ENCODE results near the gene MBD5. TPM values are rescaled to one million over a fixed set of nuclear protein-coding genes. Genes with fewer than 3 reads are reported as not detected.

Gene MBD5
- total and polyA plus RNA-seq, 4 donors = 2.0 to 15.9 (median 9.5) TPM

DNA sequence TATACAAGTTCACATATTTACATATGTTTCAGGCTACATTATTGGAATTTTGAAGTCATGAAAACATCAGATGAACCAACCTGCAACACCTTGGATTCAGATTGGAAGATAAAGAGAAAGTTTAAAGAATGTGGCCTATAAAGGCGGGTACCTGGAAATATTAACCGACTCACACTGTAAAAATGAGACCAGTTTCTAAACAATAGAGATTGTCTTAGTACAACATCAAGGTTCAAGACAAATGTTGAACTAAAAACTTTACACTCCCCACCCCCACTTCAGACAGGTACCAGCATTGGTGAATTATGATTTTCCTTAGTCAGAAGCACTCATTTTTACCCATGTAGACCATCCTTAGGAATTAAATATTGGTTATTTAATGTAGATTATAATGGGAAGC, 437.3 kb downstream of the MBD5 start:
- whole genome bisulfite sequencing = 98% methylated on average over 2 of the region's 2 CpGs
- H3K9ac ChIP-seq (ENCODE audit: low read depth in 1 of 2, low read length in 2 of 2) = no peak overlapping the region
- TF ChIP-seq, protein P1, sequence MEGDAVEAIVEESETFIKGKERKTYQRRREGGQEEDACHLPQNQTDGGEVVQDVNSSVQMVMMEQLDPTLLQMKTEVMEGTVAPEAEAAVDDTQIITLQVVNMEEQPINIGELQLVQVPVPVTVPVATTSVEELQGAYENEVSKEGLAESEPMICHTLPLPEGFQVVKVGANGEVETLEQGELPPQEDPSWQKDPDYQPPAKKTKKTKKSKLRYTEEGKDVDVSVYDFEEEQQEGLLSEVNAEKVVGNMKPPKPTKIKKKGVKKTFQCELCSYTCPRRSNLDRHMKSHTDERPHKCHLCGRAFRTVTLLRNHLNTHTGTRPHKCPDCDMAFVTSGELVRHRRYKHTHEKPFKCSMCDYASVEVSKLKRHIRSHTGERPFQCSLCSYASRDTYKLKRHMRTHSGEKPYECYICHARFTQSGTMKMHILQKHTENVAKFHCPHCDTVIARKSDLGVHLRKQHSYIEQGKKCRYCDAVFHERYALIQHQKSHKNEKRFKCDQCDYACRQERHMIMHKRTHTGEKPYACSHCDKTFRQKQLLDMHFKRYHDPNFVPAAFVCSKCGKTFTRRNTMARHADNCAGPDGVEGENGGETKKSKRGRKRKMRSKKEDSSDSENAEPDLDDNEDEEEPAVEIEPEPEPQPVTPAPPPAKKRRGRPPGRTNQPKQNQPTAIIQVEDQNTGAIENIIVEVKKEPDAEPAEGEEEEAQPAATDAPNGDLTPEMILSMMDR (IDR thresholded peaks at IDR 0.05; ENCODE audit: low read depth, low read length, missing input control) = no peak
- TF ChIP-seq NR2F2 (IDR thresholded peaks at IDR 0.05) = no peak
- TF ChIP-seq SP1 (IDR thresholded peaks at IDR 0.05) = no peak
- TF ChIP-seq TAF1 (conservative IDR thresholded peaks at IDR 0.05) = no peak
- TF ChIP-seq RAD21 (IDR thresholded peaks at IDR 0.05) = no peak
- no peak for TF ChIP-seq RXRA (IDR thresholded peaks at IDR 0.05)
- TF ChIP-seq, protein P2, sequence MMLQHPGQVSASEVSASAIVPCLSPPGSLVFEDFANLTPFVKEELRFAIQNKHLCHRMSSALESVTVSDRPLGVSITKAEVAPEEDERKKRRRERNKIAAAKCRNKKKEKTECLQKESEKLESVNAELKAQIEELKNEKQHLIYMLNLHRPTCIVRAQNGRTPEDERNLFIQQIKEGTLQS (IDR thresholded peaks at IDR 0.05) = no peak
- no peak for TF ChIP-seq EGR1 (IDR thresholded peaks at IDR 0.05; ENCODE audit: low read depth in 2 of 2)
- TF ChIP-seq, protein P3, sequence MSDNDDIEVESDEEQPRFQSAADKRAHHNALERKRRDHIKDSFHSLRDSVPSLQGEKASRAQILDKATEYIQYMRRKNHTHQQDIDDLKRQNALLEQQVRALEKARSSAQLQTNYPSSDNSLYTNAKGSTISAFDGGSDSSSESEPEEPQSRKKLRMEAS (IDR thresholded peaks at IDR 0.05) = no peak
- TF ChIP-seq, protein P4, sequence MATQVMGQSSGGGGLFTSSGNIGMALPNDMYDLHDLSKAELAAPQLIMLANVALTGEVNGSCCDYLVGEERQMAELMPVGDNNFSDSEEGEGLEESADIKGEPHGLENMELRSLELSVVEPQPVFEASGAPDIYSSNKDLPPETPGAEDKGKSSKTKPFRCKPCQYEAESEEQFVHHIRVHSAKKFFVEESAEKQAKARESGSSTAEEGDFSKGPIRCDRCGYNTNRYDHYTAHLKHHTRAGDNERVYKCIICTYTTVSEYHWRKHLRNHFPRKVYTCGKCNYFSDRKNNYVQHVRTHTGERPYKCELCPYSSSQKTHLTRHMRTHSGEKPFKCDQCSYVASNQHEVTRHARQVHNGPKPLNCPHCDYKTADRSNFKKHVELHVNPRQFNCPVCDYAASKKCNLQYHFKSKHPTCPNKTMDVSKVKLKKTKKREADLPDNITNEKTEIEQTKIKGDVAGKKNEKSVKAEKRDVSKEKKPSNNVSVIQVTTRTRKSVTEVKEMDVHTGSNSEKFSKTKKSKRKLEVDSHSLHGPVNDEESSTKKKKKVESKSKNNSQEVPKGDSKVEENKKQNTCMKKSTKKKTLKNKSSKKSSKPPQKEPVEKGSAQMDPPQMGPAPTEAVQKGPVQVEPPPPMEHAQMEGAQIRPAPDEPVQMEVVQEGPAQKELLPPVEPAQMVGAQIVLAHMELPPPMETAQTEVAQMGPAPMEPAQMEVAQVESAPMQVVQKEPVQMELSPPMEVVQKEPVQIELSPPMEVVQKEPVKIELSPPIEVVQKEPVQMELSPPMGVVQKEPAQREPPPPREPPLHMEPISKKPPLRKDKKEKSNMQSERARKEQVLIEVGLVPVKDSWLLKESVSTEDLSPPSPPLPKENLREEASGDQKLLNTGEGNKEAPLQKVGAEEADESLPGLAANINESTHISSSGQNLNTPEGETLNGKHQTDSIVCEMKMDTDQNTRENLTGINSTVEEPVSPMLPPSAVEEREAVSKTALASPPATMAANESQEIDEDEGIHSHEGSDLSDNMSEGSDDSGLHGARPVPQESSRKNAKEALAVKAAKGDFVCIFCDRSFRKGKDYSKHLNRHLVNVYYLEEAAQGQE (IDR thresholded peaks at IDR 0.05) = no peak
- no peak for TF ChIP-seq HNF4A (conservative IDR thresholded peaks at IDR 0.05)
- no peak for TF ChIP-seq JUND (IDR thresholded peaks at IDR 0.05)
- TF ChIP-seq FOXA2 (IDR thresholded peaks at IDR 0.05) = no peak
- TF ChIP-seq FOXA1 (IDR thresholded peaks at IDR 0.05) = no peak
- TF ChIP-seq GABPA (IDR thresholded peaks at IDR 0.05 in 1 of 2, conservative IDR thresholded peaks at IDR 0.05 in 1 of 2) = no peak
- no peak for TF ChIP-seq HNF4G (IDR thresholded peaks at IDR 0.05)
- TF ChIP-seq, protein P5, sequence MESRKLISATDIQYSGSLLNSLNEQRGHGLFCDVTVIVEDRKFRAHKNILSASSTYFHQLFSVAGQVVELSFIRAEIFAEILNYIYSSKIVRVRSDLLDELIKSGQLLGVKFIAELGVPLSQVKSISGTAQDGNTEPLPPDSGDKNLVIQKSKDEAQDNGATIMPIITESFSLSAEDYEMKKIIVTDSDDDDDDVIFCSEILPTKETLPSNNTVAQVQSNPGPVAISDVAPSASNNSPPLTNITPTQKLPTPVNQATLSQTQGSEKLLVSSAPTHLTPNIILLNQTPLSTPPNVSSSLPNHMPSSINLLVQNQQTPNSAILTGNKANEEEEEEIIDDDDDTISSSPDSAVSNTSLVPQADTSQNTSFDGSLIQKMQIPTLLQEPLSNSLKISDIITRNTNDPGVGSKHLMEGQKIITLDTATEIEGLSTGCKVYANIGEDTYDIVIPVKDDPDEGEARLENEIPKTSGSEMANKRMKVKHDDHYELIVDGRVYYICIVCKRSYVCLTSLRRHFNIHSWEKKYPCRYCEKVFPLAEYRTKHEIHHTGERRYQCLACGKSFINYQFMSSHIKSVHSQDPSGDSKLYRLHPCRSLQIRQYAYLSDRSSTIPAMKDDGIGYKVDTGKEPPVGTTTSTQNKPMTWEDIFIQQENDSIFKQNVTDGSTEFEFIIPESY (IDR thresholded peaks at IDR 0.05) = no peak
- no peak for TF ChIP-seq YY1 (IDR thresholded peaks at IDR 0.05)
- no peak for DNase-seq (ENCODE audit: low spot score)
- no peaks in the 10 kb centered on the region for H3K4me1 ChIP-seq (ENCODE audit: control insufficient read depth in 4 of 4, insufficient read depth in 4 of 4, low read length in 3 of 4)
- no peaks in the 10 kb centered on the region for H3K9me3 ChIP-seq (ENCODE audit: control insufficient read depth in 4 of 4, low read length in 3 of 4)
- no peak overlapping the region for H3K4me3 ChIP-seq (ENCODE audit: low read depth in 1 of 3, low read length in 3 of 3)
- no peak overlapping the region for H3K27ac ChIP-seq (ENCODE audit: low read depth in 1 of 2, low read length in 2 of 2)
- no peaks in the 10 kb centered on the region for H3K27me3 ChIP-seq (ENCODE audit: control insufficient read depth in 4 of 4, insufficient read depth in 4 of 4, low read length in 3 of 4)
- H3K36me3 ChIP-seq (ENCODE audit: control insufficient read depth in 4 of 4, insufficient read depth in 3 of 4, low read depth in 1 of 4, low read length in 3 of 4) = no peaks in the 10 kb centered on the region

Measured in liver (tissue), 9 donors.